GM12873 (cell line): ENCODE results near the gene GAD2.

Experiments
- TF ChIP-seq, protein P1 (sequence below): IDR thresholded peaks from 2 replicates; pipeline ENCODE4 v1.5.1; 2012; ENCODE audit warnings: low read depth, mild to moderate bottlenecking, moderate library complexity, low read length, control low read depth; ENCODE audit not compliant: insufficient read depth; ENCODE audit errors: missing control alignments

GAD2 gene

DNA sequence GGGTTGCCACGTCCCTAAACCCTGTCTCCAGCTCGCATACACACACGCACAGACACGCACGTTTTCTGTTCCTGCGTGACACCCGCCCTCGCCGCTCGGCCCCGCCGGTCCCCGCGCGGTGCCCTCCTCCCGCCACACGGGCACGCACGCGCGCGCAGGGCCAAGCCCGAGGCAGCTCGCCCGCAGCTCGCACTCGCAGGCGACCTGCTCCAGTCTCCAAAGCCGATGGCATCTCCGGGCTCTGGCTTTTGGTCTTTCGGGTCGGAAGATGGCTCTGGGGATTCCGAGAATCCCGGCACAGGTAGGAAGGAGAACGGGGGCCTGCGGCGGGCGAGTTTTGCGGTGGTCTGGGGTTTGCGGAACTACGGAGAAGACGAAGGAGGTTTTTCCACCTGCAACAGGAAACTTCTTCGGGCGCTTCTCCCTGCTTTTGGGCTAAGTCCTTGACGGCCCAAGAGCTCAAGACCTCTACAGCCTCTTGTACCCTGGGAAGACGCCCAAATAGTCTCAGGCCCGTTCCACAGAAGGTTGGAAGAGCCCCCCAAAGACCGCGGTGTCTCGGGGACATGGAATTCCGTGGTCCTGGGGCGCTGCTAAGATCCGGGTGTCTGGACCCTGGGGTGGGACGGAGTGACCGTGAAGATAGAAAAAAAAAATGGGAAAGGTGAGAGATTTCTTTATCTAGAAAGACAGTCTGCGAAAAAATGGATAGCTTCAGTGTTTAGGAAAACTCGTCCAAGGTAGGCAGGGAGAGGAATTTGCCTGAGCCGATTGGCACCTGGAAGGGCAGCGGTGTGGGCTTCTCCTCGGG, at the start of gene GAD2:
TSS of gene GAD2 (plus strand) at position 190 of the 811 bp plus-strand sequence. CDS start at position 226, 36 bp downstream.
- TF ChIP-seq, protein P1, sequence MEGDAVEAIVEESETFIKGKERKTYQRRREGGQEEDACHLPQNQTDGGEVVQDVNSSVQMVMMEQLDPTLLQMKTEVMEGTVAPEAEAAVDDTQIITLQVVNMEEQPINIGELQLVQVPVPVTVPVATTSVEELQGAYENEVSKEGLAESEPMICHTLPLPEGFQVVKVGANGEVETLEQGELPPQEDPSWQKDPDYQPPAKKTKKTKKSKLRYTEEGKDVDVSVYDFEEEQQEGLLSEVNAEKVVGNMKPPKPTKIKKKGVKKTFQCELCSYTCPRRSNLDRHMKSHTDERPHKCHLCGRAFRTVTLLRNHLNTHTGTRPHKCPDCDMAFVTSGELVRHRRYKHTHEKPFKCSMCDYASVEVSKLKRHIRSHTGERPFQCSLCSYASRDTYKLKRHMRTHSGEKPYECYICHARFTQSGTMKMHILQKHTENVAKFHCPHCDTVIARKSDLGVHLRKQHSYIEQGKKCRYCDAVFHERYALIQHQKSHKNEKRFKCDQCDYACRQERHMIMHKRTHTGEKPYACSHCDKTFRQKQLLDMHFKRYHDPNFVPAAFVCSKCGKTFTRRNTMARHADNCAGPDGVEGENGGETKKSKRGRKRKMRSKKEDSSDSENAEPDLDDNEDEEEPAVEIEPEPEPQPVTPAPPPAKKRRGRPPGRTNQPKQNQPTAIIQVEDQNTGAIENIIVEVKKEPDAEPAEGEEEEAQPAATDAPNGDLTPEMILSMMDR: no peak

DNA sequence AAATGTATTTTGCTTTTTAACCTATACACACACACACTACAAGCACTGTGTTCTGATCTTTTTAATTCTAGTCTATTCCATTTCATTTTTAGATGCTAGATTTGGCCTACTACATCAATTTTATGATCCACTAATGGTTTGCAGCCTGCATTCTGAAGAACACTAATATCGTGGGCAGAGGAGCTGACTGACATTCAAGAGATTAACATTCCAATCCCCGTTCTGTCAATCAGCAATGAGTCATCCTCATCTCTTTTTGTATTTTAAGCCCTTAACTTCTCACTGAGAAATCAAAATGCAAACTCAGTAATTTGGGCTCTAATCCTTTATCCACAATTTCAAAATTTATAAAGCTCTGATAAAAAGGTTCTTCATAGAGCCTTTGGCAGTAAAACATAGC, 47.1 kb upstream of the GAD2 start:
- TF ChIP-seq, protein P1: no peak

DNA sequence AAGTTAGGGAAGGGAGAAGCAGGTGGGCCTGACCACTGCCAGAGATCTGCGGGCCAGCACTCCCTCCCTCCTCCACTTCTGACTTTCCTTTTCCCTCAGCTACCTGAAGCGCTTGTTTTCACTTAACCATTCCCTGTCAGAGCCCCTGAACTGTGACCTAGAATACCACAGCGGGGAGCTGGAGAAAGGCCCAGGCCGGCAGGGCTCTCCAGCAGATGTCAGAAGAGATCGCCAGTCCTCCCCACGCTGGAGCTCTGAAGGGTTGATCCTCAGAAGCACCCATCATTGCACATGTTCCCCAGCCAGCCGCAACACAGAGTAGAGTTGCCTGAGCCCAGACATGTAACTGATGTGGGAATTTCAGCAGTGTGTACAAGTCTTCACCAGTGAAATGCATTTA, 44.4 kb upstream of the GAD2 start:
- TF ChIP-seq, protein P1: no peak

- TF ChIP-seq, protein P1: no peak
These were observed 42.7 kb upstream of the GAD2 start for GRCh38 chr10:26173837-26174236.

- TF ChIP-seq, protein P1: no peak
These were observed 39.2 kb upstream of the GAD2 start for GRCh38 chr10:26177341-26177740.

DNA sequence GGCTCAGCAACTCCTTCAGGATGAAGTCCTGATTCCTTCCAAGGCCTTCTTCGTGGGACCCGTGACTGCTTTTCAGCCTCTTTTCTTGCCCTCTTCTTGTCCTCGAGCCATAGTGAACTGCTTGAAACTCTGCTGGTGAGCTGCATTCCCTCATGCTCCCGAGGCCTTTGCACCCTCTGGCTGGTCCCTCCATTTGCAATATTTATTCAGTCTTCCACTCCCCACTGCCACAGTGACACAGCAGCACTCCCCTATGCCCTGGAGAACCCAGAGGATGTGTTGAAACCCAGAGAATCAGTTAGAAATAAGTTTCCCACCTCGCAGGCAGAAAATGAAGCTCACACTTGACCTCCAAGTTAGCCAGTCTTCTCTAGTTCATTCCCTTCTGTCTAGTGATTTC, 22.3 kb upstream of the GAD2 start:
- TF ChIP-seq, protein P1: no peak

DNA sequence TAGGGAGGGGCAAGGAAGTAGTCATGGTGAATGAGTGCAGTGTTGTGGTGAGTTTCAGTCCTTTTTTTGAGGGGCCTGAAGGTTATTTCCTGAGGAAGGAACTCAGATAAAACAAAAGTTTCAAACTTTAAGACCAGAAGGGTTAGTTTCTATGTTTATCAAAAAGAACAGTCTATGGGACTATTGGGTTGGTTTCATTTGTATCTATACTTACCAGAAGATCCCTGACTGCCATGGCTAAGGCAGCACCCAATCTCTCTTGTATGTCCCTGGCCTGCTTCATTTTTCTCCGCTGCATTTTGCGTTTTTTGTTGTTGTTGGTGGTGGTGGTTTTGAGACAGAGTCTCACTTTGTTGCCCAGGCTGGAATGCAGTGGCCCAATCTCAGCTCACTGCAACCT, 19.3 kb upstream of the GAD2 start:
- TF ChIP-seq, protein P1: no peak
